IMR-90 (cell line): ENCODE data around the gene PTPN21. TPM values are rescaled to one million over a fixed set of nuclear protein-coding genes. Genes with fewer than 3 reads are reported as not detected.

Experiments used
- ATAC-seq: fragments of 200-7000 bp; cut with Tn5 transposase; 2 replicates; pipeline ENCODE4 v1.9.1; 2020; ENCODE audit warnings: low read depth, mild to moderate bottlenecking, moderate library complexity
- BruUV-seq: library from RNA; stranded (reverse); fragments of 400-500 nt; replicated peaks from 2 replicates; lab custom pipeline; 2021; lab: Mats Ljungman, UMichigan
- CTCF ChIA-PET: fragments of 300-600 bp; formaldehyde crosslinking; extraction: SDS; loops from one replicate; lab custom pipeline; 2021; ENCODE audit warnings: antibody characterized with exemption; lab: Yijun Ruan, JAX
- POLR2A ChIA-PET: fragments of 300-600 bp; sonication (Branson Sonifier 250); formaldehyde crosslinking; loops from one replicate; lab custom pipeline; 2022; ENCODE audit warnings: antibody characterized with exemption; ENCODE audit not compliant: unreplicated experiment; lab: Charles Lee
- DNase-seq: peaks from one replicate; pipeline ENCODE4 v3.0.0; 2013
- H2AFZ ChIP-seq: replicated peaks from 2 replicates; pipeline ENCODE3; 2013; ENCODE audit warnings: low read length, mild to moderate bottlenecking; ENCODE audit not compliant: poor library complexity
- H2AK5ac ChIP-seq: 2 replicates; pipeline ENCODE4 v1.6.1; 2013; ENCODE audit warnings: low read depth, low read length, inconsistent platforms
- H2AK9ac ChIP-seq: replicated peaks from 2 replicates; pipeline ENCODE3; 2013; ENCODE audit warnings: mild to moderate bottlenecking, low read depth, low read length, moderate library complexity; ENCODE audit not compliant: poor library complexity
- H2BK120ac ChIP-seq: 2 replicates; pipeline ENCODE4 v1.6.1; 2013; ENCODE audit warnings: low read depth, low read length, inconsistent platforms
- H2BK15ac ChIP-seq: 3 replicates; pipeline ENCODE4 v1.6.1; 2013; ENCODE audit warnings: low read depth, low read length, inconsistent platforms
- H2BK20ac ChIP-seq: 2 replicates; pipeline ENCODE4 v1.6.1; 2013; ENCODE audit warnings: low read depth, mild to moderate bottlenecking, inconsistent platforms, low read length, moderate library complexity
- H2BK5ac ChIP-seq: 2 replicates; pipeline ENCODE4 v1.6.1; 2013; ENCODE audit warnings: mild to moderate bottlenecking, low read depth, low read length, inconsistent platforms; ENCODE audit not compliant: poor library complexity, severe bottlenecking
- H3K14ac ChIP-seq: replicated peaks from 2 replicates; pipeline ENCODE4 v1.6.1; 2013; ENCODE audit warnings: low read depth, low read length, inconsistent platforms
- H3K18ac ChIP-seq: 2 replicates; pipeline ENCODE4 v1.6.1; 2013; ENCODE audit warnings: low read depth, low read length, control low read depth
- H3K23ac ChIP-seq: 2 replicates; pipeline ENCODE4 v1.6.1; 2013; ENCODE audit warnings: low read depth, low read length, inconsistent platforms
- H3K27ac ChIP-seq: 2 replicates; pipeline ENCODE4 v1.5.1; 2013; ENCODE audit warnings: mild to moderate bottlenecking, control low read depth, low read length; ENCODE audit not compliant: insufficient read depth
- H3K27me3 ChIP-seq: 2 replicates; pipeline ENCODE4 v1.6.1; 2013; ENCODE audit warnings: low read length; ENCODE audit not compliant: control insufficient read depth, insufficient read depth
- H3K36me3 ChIP-seq: 2 replicates; pipeline ENCODE4 v1.6.1; 2013; ENCODE audit warnings: low read length, mixed read lengths; ENCODE audit not compliant: control insufficient read depth, insufficient read depth
- H3K4ac ChIP-seq: 2 replicates; pipeline ENCODE4 v1.6.1; 2013; ENCODE audit warnings: low read depth, low read length, inconsistent platforms
- H3K4me1 ChIP-seq: 2 replicates; pipeline ENCODE4 v1.6.1; 2013; ENCODE audit warnings: low read length, mixed read lengths; ENCODE audit not compliant: control insufficient read depth, insufficient read depth
- H3K4me2 ChIP-seq: 2 replicates; pipeline ENCODE4 v1.6.1; 2013; ENCODE audit warnings: low read depth, mild to moderate bottlenecking, control low read depth, low read length, moderate library complexity
- H3K4me3 ChIP-seq: 2 replicates; pipeline ENCODE4 v1.5.1; 2013; ENCODE audit warnings: low read depth, mild to moderate bottlenecking, control low read depth, low read length, moderate library complexity; ENCODE audit not compliant: insufficient read depth
- H3K56ac ChIP-seq: 2 replicates; pipeline ENCODE4 v1.6.1; 2013; ENCODE audit warnings: low read length, inconsistent platforms; ENCODE audit not compliant: insufficient read depth; ENCODE audit errors: extremely low read depth
- H3K79me1 ChIP-seq, 2 experiments: 2 replicates each; pipeline ENCODE4 v1.6.1; 2013; ENCODE audit warnings: low read length in 2 of 2, inconsistent platforms in 1 of 2, low read depth in 1 of 2
- H3K9ac ChIP-seq: 2 replicates; pipeline ENCODE4 v1.6.1; 2013; ENCODE audit warnings: low read depth, low read length, control low read depth
- H3K9me1 ChIP-seq: 2 replicates; pipeline ENCODE4 v1.6.1; 2013; ENCODE audit warnings: low read length, inconsistent platforms; ENCODE audit not compliant: insufficient read depth
- H3K9me3 ChIP-seq: 2 replicates; pipeline ENCODE4 v1.6.1; 2013; ENCODE audit warnings: low read length; ENCODE audit not compliant: control insufficient read depth, insufficient read depth
- H4K20me1 ChIP-seq: 2 replicates; pipeline ENCODE4 v1.6.1; 2013; ENCODE audit warnings: low read length, inconsistent platforms; ENCODE audit not compliant: insufficient read depth
- H4K5ac ChIP-seq: 2 replicates; pipeline ENCODE4 v1.6.1; 2013; ENCODE audit warnings: mild to moderate bottlenecking, low read depth, low read length, control low read depth
- H4K8ac ChIP-seq, 2 experiments: 2 replicates each; pipeline ENCODE4 v1.6.1; 2013; ENCODE audit warnings: low read depth in 2 of 2, low read length in 2 of 2, control low read depth in 1 of 2, inconsistent platforms in 1 of 2
- H4K91ac ChIP-seq: 2 replicates; pipeline ENCODE4 v1.6.1; 2013; ENCODE audit warnings: low read depth, low read length, inconsistent platforms; ENCODE audit not compliant: insufficient read depth
- BHLHE40 ChIP-seq: fragments of 150-350 bp; IDR thresholded peaks from 2 replicates; pipeline ENCODE4 v1.6.1; 2016; ENCODE audit warnings: mild to moderate bottlenecking, low read depth, low read length
- CEBPB ChIP-seq: IDR thresholded peaks from 2 replicates; pipeline ENCODE4 v1.6.1; 2012; ENCODE audit warnings: low read depth, low read length, improper control_type of control experiment
- CHD1 ChIP-seq: IDR thresholded peaks from 2 replicates; pipeline ENCODE4 v1.6.1; 2012; ENCODE audit warnings: low read depth, low read length, improper control_type of control experiment
- CTCF ChIP-seq: conservative IDR thresholded peaks from 2 replicates; pipeline ENCODE4 v1.5.1; 2012; ENCODE audit warnings: mild to moderate bottlenecking, low read depth, low read length, improper control_type of control experiment
- ELK1 ChIP-seq: fragments of 150-350 bp; IDR thresholded peaks from 2 replicates; pipeline ENCODE4 v1.6.1; 2016; ENCODE audit warnings: low read depth, mild to moderate bottlenecking, low read length, moderate library complexity, borderline replicate concordance
- FOS ChIP-seq: fragments of 150-350 bp; IDR thresholded peaks from 2 replicates; pipeline ENCODE4 v1.6.1; 2016; ENCODE audit warnings: low read depth, low read length
- MAFK ChIP-seq: IDR thresholded peaks from 2 replicates; pipeline ENCODE4 v1.6.1; 2012; ENCODE audit warnings: low read depth, low read length, improper control_type of control experiment
- MAZ ChIP-seq: IDR thresholded peaks from 2 replicates; pipeline ENCODE4 v1.6.1; 2012; ENCODE audit warnings: low read depth, mild to moderate bottlenecking, low read length, improper control_type of control experiment, moderate library complexity, borderline replicate concordance
- NFE2L2 ChIP-seq: fragments of 150-350 bp; IDR thresholded peaks from 2 replicates; pipeline ENCODE4 v1.6.1; 2016; ENCODE audit warnings: low read depth, mild to moderate bottlenecking, low read length
- POLR2A ChIP-seq: IDR thresholded peaks from 2 replicates; pipeline ENCODE4 v1.6.1; 2012; ENCODE audit warnings: mild to moderate bottlenecking, low read depth, low read length
- RAD21 ChIP-seq: IDR thresholded peaks from 2 replicates; pipeline ENCODE4 v1.6.1; 2012; ENCODE audit warnings: low read length, improper control_type of control experiment
- RCOR1 ChIP-seq: IDR thresholded peaks from 2 replicates; pipeline ENCODE4 v1.6.1; 2012; ENCODE audit warnings: mild to moderate bottlenecking, low read length, improper control_type of control experiment; ENCODE audit not compliant: insufficient replicate concordance
- RFX5 ChIP-seq: IDR thresholded peaks from 2 replicates; pipeline ENCODE4 v1.8.0; 2012; ENCODE audit warnings: low read depth, mild to moderate bottlenecking, low read length, moderate library complexity
- USF2 ChIP-seq: fragments of 150-350 bp; IDR thresholded peaks from 2 replicates; pipeline ENCODE4 v1.6.1; 2017; ENCODE audit warnings: mild to moderate bottlenecking, antibody characterized with exemption, low read length, low read depth
- dilution Hi-C: fragments of 300-500 bp; cut with HindIII; formaldehyde crosslinking; loops from one replicate; pipeline ENCODE4 v1.14.3; 2018; ENCODE audit warnings: low sequenced_read_pairs; ENCODE audit not compliant: unreplicated experiment
- in situ Hi-C: fragments of 300-500 bp; cut with MboI; formaldehyde crosslinking; loops from 3 replicates; pipeline ENCODE4 v1.14.3; 2019; ENCODE audit warnings: low sequenced_read_pairs, inconsistent platforms, mixed read lengths
- intact Hi-C: fragments of 100-400 bp; cut with micrococcal nuclease; formaldehyde crosslinking; loops from 2 replicates; pipeline ENCODE4 v1.10.0; 2022
- polyA plus RNA-seq, 3 experiments: library from polyadenylated mRNA; depleted of rRNA; stranded (reverse); fragments of >200 nt; gene quantifications; 2 replicates each; pipeline ENCODE4 v1.2.3, GENCODE V29; 2012; ENCODE audit warnings: low replicate concordance in 1 of 3
- total RNA-seq: library from RNA; depleted of rRNA; stranded (reverse); fragments of >200 nt; gene quantifications from 2 replicates; pipeline ENCODE4 v1.2.3, GENCODE V29; 2012

PTPN21 gene
- total and polyA plus RNA-seq, 2 of the 4 experiments (the other 2 are of a cell fraction) = 10.4 to 10.7 TPM

GRCh38 chr14:88604212-88604611 is 49.4 kb upstream of the PTPN21 start:
- H3K4me3 ChIP-seq = no peak overlapping the region
- ATAC-seq = no peak
- TF ChIP-seq MAZ = no peak
- no peak for TF ChIP-seq ELK1
- TF ChIP-seq FOS = no peak
- no peak for TF ChIP-seq USF2
- TF ChIP-seq RCOR1 = no peak
- TF ChIP-seq POLR2A = no peak
- no peak for TF ChIP-seq RAD21
- TF ChIP-seq CHD1 = no peak
- TF ChIP-seq BHLHE40 = no peak
- no peak for TF ChIP-seq CTCF
- TF ChIP-seq CEBPB = no peak
- TF ChIP-seq RFX5 = no peak
- no peak for TF ChIP-seq MAFK
- TF ChIP-seq NFE2L2 = no peak
- H3K9me1 ChIP-seq = peaks cover 13% of the 10 kb centered on the region
- no peak overlapping the region for H3K56ac ChIP-seq
- no peak overlapping the region for H4K8ac ChIP-seq
- no peak overlapping the region for H3K27ac ChIP-seq
- no peak overlapping the region for H3K18ac ChIP-seq
- no peak overlapping the region for H2BK5ac ChIP-seq
- H3K23ac ChIP-seq = no peak overlapping the region
- ChIA-PET CTCF (no interaction called here), POLR2A (interaction anchor here (0.5 kb wide), 1 partner anchor 40 kb away, joined by 5 read pairs; no protein-coding TSS in a partner anchor)
- in situ Hi-C loops (no loop called here), intact Hi-C loops (no loop called here), dilution Hi-C loops (no loop called here)
- no peak overlapping the region for H2BK120ac ChIP-seq
- H3K9ac ChIP-seq = no peak overlapping the region
- no TSS peak for BruUV-seq
- no peak overlapping the region for H3K4ac ChIP-seq
- H2BK15ac ChIP-seq = no peak overlapping the region
- no peak overlapping the region for H4K5ac ChIP-seq
- no peak overlapping the region for H2AK5ac ChIP-seq
- H2BK20ac ChIP-seq = no peak overlapping the region
- H3K14ac ChIP-seq = no peak overlapping the region
- H3K4me2 ChIP-seq = no peak overlapping the region
- H3K79me1 ChIP-seq = peaks cover 22 to 41% of the 10 kb centered on the region in 2 experiments; a peak in 3 of 4 replicates
- DNase-seq = no peak
- H3K36me3 ChIP-seq = peaks cover 58% of the 10 kb centered on the region
- H2AK9ac ChIP-seq = no peak overlapping the region
- no peaks in the 10 kb centered on the region for H3K27me3 ChIP-seq
- H4K91ac ChIP-seq = no peak overlapping the region
- H3K4me1 ChIP-seq = no peaks in the 10 kb centered on the region
- peaks cover 18% of the 10 kb centered on the region for H4K20me1 ChIP-seq
- H2AFZ ChIP-seq = no peak overlapping the region
- no peaks in the 10 kb centered on the region for H3K9me3 ChIP-seq
